Stimulated activated CD8-positive, alpha-beta memory T cell treated with anti-CD3 and anti-CD28 coated beads, Interleukin-2, amount 100 ng/mL, for 1 hour (primary cell): ENCODE results near the gene TVP23B.
A peak's percentile ranks its signal among the peaks of the same experiment; 100 is the strongest.
"Not testable (repeated sequence)": the region's sequence is repeated elsewhere in the genome, so short reads cannot be mapped to it uniquely, and the experiment has no call there.

Experiments
- DNase-seq, 2 donors: peaks; one replicate each; pipeline ENCODE4 v3.0.0-alpha.2; 2020; ENCODE audit warnings: low read depth in 2 of 2

The TVP23B gene

GRCh38 chr17:18791402-18791801, 10.4 kb downstream of the TVP23B start:
- DNase-seq: not testable (repeated sequence)

GRCh38 chr17:18794841-18795240, 13.9 kb downstream of the TVP23B start:
- DNase-seq: not testable (repeated sequence)

GRCh38 chr17:18796887-18797286, 15.9 kb downstream of the TVP23B start:
- not testable (repeated sequence) for DNase-seq

- DNase-seq: not testable (repeated sequence)
These were observed 22.7 kb downstream of the TVP23B start for GRCh38 chr17:18803458-18804245.

GRCh38 chr17:18815924-18816323, 34.9 kb downstream of the TVP23B start:
- not testable (repeated sequence) for DNase-seq

GRCh38 chr17:18816489-18817371, 35.7 kb downstream of the TVP23B start:
- peak in 1 of 2 donors; percentile 0 for DNase-seq

GRCh38 chr17:18821430-18821829, 40.4 kb downstream of the TVP23B start:
- not testable (repeated sequence) for DNase-seq

- DNase-seq: not testable (repeated sequence)
These were observed 46.6 kb downstream of the TVP23B start for GRCh38 chr17:18827613-18828012.

- no peak for DNase-seq
These were observed 67.5 kb downstream of the TVP23B start for GRCh38 chr17:18848501-18848900.

GRCh38 chr17:18850679-18851078, 69.7 kb downstream of the TVP23B start:
- no peak for DNase-seq

GRCh38 chr17:18851201-18851600, 70.2 kb downstream of the TVP23B start:
- DNase-seq: no peak

- DNase-seq: no peak
These were observed 74.0 kb downstream of the TVP23B start for GRCh38 chr17:18854956-18855355.

- peak; percentile 67 to 75 for DNase-seq
These were observed 75.0 kb downstream of the TVP23B start for GRCh38 chr17:18855831-18856569.
